NB4 (cell line): ENCODE data around the gene ERI3.

Source experiments
- POLR2A ChIP-seq: IDR thresholded peaks from 2 replicates; pipeline ENCODE4 v1.6.1; 2011; ENCODE audit warnings: mild to moderate bottlenecking; ENCODE audit not compliant: insufficient read length; ENCODE audit errors: extremely low read depth
- TF ChIP-seq, protein P1 (sequence below): IDR thresholded peaks from one replicate; pipeline ENCODE4 v1.5.1; 2012; ENCODE audit warnings: low read depth, low read length

GRCh38 chr1:44261171-44261817, 93.8 kb downstream of the ERI3 start:
- no peak for TF ChIP-seq POLR2A
- TF ChIP-seq, protein P1, sequence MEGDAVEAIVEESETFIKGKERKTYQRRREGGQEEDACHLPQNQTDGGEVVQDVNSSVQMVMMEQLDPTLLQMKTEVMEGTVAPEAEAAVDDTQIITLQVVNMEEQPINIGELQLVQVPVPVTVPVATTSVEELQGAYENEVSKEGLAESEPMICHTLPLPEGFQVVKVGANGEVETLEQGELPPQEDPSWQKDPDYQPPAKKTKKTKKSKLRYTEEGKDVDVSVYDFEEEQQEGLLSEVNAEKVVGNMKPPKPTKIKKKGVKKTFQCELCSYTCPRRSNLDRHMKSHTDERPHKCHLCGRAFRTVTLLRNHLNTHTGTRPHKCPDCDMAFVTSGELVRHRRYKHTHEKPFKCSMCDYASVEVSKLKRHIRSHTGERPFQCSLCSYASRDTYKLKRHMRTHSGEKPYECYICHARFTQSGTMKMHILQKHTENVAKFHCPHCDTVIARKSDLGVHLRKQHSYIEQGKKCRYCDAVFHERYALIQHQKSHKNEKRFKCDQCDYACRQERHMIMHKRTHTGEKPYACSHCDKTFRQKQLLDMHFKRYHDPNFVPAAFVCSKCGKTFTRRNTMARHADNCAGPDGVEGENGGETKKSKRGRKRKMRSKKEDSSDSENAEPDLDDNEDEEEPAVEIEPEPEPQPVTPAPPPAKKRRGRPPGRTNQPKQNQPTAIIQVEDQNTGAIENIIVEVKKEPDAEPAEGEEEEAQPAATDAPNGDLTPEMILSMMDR = no peak
